ENCODE measurements around the gene SLC25A30. TPM values are rescaled to one million over a fixed set of nuclear protein-coding genes. Genes with fewer than 3 reads are reported as not detected.

Gene SLC25A30
- total RNA-seq, 4 donors from 2014 or later, result 2.4 to 15.6 (median 6.5) TPM

- no peak for DNase-seq
- in situ Hi-C loops (cut with MboI; ENCODE audit: low pct_ligation_motif_present in 1 of 4, low pct_unique_long_range_greater_than_20kb in 1 of 4, low sequenced_read_pairs in 3 of 4) (no loop called here), intact Hi-C loops (cut with DNase I; ENCODE audit: low total_unique reads) (loop anchor here (5.0 kb wide), 1 partner anchor 46 kb away; the partner anchor contains the start of gene COG3)
- H3K27ac ChIP-seq, result peak overlapping the region; percentile 93 to 97 (median 95)
- no peaks in the 10 kb centered on the region for H3K27me3 ChIP-seq
- no peaks in the 10 kb centered on the region for H3K9me3 ChIP-seq
- H3K4me1 ChIP-seq, result peaks cover 7 to 41% (median 21%) of the 10 kb centered on the region in 4 donors
- H3K4me3 ChIP-seq, result peak overlapping the region; percentile 31 to 81 (median 66)
- 40 to 46% methylated on average over 10 of the region's 10 CpGs for WGBS, 2 donors (ENCODE audit: low coverage in 1 of 2)
- TF ChIP-seq POLR2A (IDR thresholded peaks at IDR 0.05) (no peak), EP300 (IDR thresholded peaks at IDR 0.05; ENCODE audit: low read depth) (no peak), POLR2AphosphoS5 (IDR thresholded peaks at IDR 0.05) (peak in 1 of 3 donors; percentile 7)
- TF ChIP-seq, protein P1, sequence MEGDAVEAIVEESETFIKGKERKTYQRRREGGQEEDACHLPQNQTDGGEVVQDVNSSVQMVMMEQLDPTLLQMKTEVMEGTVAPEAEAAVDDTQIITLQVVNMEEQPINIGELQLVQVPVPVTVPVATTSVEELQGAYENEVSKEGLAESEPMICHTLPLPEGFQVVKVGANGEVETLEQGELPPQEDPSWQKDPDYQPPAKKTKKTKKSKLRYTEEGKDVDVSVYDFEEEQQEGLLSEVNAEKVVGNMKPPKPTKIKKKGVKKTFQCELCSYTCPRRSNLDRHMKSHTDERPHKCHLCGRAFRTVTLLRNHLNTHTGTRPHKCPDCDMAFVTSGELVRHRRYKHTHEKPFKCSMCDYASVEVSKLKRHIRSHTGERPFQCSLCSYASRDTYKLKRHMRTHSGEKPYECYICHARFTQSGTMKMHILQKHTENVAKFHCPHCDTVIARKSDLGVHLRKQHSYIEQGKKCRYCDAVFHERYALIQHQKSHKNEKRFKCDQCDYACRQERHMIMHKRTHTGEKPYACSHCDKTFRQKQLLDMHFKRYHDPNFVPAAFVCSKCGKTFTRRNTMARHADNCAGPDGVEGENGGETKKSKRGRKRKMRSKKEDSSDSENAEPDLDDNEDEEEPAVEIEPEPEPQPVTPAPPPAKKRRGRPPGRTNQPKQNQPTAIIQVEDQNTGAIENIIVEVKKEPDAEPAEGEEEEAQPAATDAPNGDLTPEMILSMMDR (IDR thresholded peaks at IDR 0.05), result no peak
- H3K36me3 ChIP-seq, result no peaks in the 10 kb centered on the region
Observed at GRCh38 chr13:45416516-45417128, 1.6 kb downstream of the SLC25A30 start.

DNA sequence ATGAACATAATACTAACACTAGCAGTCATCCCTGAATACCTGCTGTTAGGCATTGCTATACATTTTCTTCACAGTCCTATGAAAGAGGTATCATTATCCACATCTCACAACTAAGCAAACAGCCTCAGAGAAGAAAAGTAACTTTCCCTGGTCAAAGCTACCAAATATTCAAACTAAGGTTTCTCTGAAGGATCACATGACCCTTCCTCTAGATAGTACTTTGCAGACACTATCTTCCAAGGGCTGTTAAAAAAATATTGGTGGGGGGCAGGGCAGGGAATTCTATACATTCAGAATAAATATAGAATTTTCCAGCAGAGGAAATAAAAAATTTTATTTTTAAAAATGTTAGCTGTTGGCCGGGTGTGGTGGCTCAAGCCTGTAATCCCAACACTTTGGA lies 3.1 kb downstream of the SLC25A30 start:
- peaks cover 0 to 7% (median 0%) of the 10 kb centered on the region in 4 donors for H3K36me3 ChIP-seq
- in situ Hi-C loops (cut with MboI; ENCODE audit: low pct_ligation_motif_present in 1 of 4, low pct_unique_long_range_greater_than_20kb in 1 of 4, low sequenced_read_pairs in 3 of 4) (no loop called here), intact Hi-C loops (cut with DNase I; ENCODE audit: low total_unique reads) (loop anchor here (5.0 kb wide), 1 partner anchor 47 kb away; the partner anchor contains the start of gene COG3)
- DNase-seq, result no peak
- TF ChIP-seq, protein P1 (IDR thresholded peaks at IDR 0.05), result no peak
- TF ChIP-seq EP300 (IDR thresholded peaks at IDR 0.05; ENCODE audit: low read depth) (no peak), POLR2A (IDR thresholded peaks at IDR 0.05) (no peak), POLR2AphosphoS5 (IDR thresholded peaks at IDR 0.05) (no peak)
- H3K9me3 ChIP-seq, result no peaks in the 10 kb centered on the region
- WGBS, 2 donors (ENCODE audit: low coverage in 1 of 2), result 40 to 63% methylated on average over 1 of the region's 1 CpG
- H3K4me3 ChIP-seq, result peak overlapping the region in 2 of 4 donors; percentile 19 to 34
- H3K27ac ChIP-seq, result peak overlapping the region; percentile 77 to 85 (median 82)
- no peaks in the 10 kb centered on the region for H3K27me3 ChIP-seq
- peaks cover 7 to 39% (median 20%) of the 10 kb centered on the region in 4 donors for H3K4me1 ChIP-seq

DNA sequence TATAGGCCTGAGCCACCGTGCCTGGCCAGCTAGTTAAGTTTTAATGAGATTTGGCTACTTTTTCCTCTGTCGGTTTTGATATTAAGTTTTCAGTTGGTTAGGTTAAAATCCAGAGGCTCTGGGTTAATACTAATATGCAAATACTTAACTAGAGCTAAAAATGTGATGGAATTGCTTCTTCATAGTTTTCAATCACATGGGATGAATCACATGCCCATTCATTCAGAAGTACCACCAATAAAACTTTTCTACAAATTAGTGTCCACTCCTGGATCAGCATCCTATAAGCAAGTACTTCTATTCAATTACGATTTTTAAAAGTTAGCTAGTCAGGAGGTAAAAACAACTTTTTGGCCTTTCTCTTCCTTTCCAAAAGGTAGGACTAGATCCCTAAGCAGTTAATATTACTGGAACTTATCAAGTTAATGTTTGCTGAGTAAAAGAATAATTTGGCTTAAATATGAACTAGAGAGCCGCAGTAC lies 4.3 kb downstream of the SLC25A30 start:
- peak overlapping the region in 3 of 4 donors; percentile 19 to 34 (median 24) for H3K4me3 ChIP-seq
- no peaks in the 10 kb centered on the region for H3K27me3 ChIP-seq
- H3K4me1 ChIP-seq, result peaks cover 7 to 39% (median 20%) of the 10 kb centered on the region in 4 donors
- no peak for TF ChIP-seq POLR2AphosphoS5 (IDR thresholded peaks at IDR 0.05)
- TF ChIP-seq, protein P1 (IDR thresholded peaks at IDR 0.05), result no peak
- no peak for TF ChIP-seq POLR2A (IDR thresholded peaks at IDR 0.05)
- peaks cover 0 to 10% (median 4%) of the 10 kb centered on the region in 4 donors for H3K36me3 ChIP-seq
- H3K9me3 ChIP-seq, result no peaks in the 10 kb centered on the region
- in situ Hi-C loops (cut with MboI; ENCODE audit: low pct_ligation_motif_present in 1 of 4, low pct_unique_long_range_greater_than_20kb in 1 of 4, low sequenced_read_pairs in 3 of 4), result no loop called here
- 48 to 52% methylated on average over 3 to 4 of the region's 4 CpGs for WGBS, 2 donors (ENCODE audit: low coverage in 1 of 2)
- intact Hi-C loops (cut with DNase I; ENCODE audit: low total_unique reads), result no loop called here
- DNase-seq, result no peak
- peak overlapping the region; percentile 77 to 85 (median 82) for H3K27ac ChIP-seq

- 92% methylated on average over 4 of the region's 4 CpGs; no CpG with 5 or more reads in 1 of the 2 donors for WGBS, 2 donors (ENCODE audit: low coverage in 1 of 2)
- intact Hi-C loops (cut with DNase I; ENCODE audit: low total_unique reads), result no loop called here
Observed at GRCh38 chr13:45412274-45413049, 5.7 kb downstream of the SLC25A30 start.

More at GRCh38 chr13:45412274-45413049, 5.7 kb downstream of the SLC25A30 start:
- DNase-seq, result no peak
- in situ Hi-C loops (cut with MboI; ENCODE audit: low pct_ligation_motif_present in 1 of 4, low pct_unique_long_range_greater_than_20kb in 1 of 4, low sequenced_read_pairs in 3 of 4), result no loop called here
- H3K4me1 ChIP-seq, result peaks cover 7 to 39% (median 20%) of the 10 kb centered on the region in 4 donors
- TF ChIP-seq POLR2AphosphoS5 (IDR thresholded peaks at IDR 0.05) (no peak), EP300 (IDR thresholded peaks at IDR 0.05; ENCODE audit: low read depth) (no peak), POLR2A (IDR thresholded peaks at IDR 0.05) (no peak)
- TF ChIP-seq, protein P1 (IDR thresholded peaks at IDR 0.05), result no peak
- H3K27ac ChIP-seq, result no peak overlapping the region
- no peaks in the 10 kb centered on the region for H3K9me3 ChIP-seq
- no peaks in the 10 kb centered on the region for H3K27me3 ChIP-seq
- H3K36me3 ChIP-seq, result peaks cover 0 to 24% (median 8%) of the 10 kb centered on the region in 4 donors
- H3K4me3 ChIP-seq, result no peak overlapping the region
